Liver (tissue), 9 donors: Measurements from ENCODE around the gene SBK1. TPM values are rescaled to one million over a fixed set of nuclear protein-coding genes. Genes with fewer than 3 reads are reported as not detected.

ENCODE experiments used
- DNase-seq: peaks from one replicate; pipeline ENCODE4 v3.0.0-alpha.2; 2017; ENCODE audit warnings: low spot score
- H3K27ac ChIP-seq, 2 donors: one replicate each; pipeline ENCODE4 v1.7.0; 2013; ENCODE audit warnings: inconsistent platforms in 2 of 2, low read length in 2 of 2, control low read depth in 1 of 2, low read depth in 1 of 2, mild to moderate bottlenecking in 1 of 2
- H3K27me3 ChIP-seq, 4 donors: one replicate each; pipeline versions ENCODE4 v1.6.1 to v1.7.0; 2013; ENCODE audit warnings: low read length in 3 of 4, inconsistent platforms in 1 of 4, mild to moderate bottlenecking in 1 of 4, moderate library complexity in 1 of 4; ENCODE audit not compliant: control insufficient read depth in 4 of 4, insufficient read depth in 4 of 4
- H3K36me3 ChIP-seq, 4 donors: one replicate each; pipeline versions ENCODE4 v1.6.1 to v1.7.0; 2013; ENCODE audit warnings: low read length in 3 of 4, mild to moderate bottlenecking in 3 of 4, low read depth in 1 of 4, moderate library complexity in 1 of 4; ENCODE audit not compliant: control insufficient read depth in 4 of 4, insufficient read depth in 3 of 4
- H3K4me1 ChIP-seq, 4 donors: one replicate each; pipeline versions ENCODE4 v1.6.1 to v1.7.0; 2013; ENCODE audit warnings: low read length in 3 of 4, mild to moderate bottlenecking in 3 of 4, moderate library complexity in 1 of 4; ENCODE audit not compliant: control insufficient read depth in 4 of 4, insufficient read depth in 4 of 4
- H3K4me3 ChIP-seq, 3 donors: one replicate each; pipeline versions ENCODE4 v1.6.1 to v1.7.0; 2013; ENCODE audit warnings: low read length in 3 of 3, control low read depth in 1 of 3, low read depth in 1 of 3, mild to moderate bottlenecking in 1 of 3
- H3K9ac ChIP-seq, 2 donors: one replicate each; pipeline ENCODE4 v1.7.0; 2013; ENCODE audit warnings: low read length in 2 of 2, mild to moderate bottlenecking in 2 of 2, moderate library complexity in 2 of 2, control low read depth in 1 of 2, low read depth in 1 of 2
- H3K9me3 ChIP-seq, 4 donors: one replicate each; pipeline versions ENCODE4 v1.6.1 to v1.7.0; 2013; ENCODE audit warnings: low read length in 3 of 4; ENCODE audit not compliant: control insufficient read depth in 4 of 4
- FOXA2 ChIP-seq: IDR thresholded peaks from 2 replicates; pipeline ENCODE4 v1.6.1; 2016; ENCODE audit warnings: antibody characterized with exemption
- REST ChIP-seq: IDR thresholded peaks from 2 replicates; pipeline ENCODE4 v1.6.1; 2016; ENCODE audit warnings: antibody characterized with exemption, mild to moderate bottlenecking
- WGBS: extraction: QIAGEN DNeasy Blood & Tissue Kit; methylation state at CpG from one replicate; pipeline ENCODE4 v1.1.7; 2013; 5-methylcytosine and 5-hydroxymethylcytosine counted together
- polyA plus RNA-seq, 2 donors: library from polyadenylated mRNA; stranded (reverse) in 1 of 2; unstranded in 1 of 2; fragments of 200-250 nt in 1 of 2; fragments of >200 nt in 1 of 2; fragmentation: Nextera tagmentation in 1 of 2; extraction: Ambion mirVana in 1 of 2; gene quantifications; one replicate each; pipeline versions ENCODE4 v1.2.1 to v1.2.3, GENCODE V29; 2013 to 2015
- total RNA-seq, 2 donors: library from RNA; depleted of rRNA; stranded (reverse); fragments of >200 nt; gene quantifications; one replicate each; pipeline ENCODE4 v1.2.3, GENCODE V29; 2014
- TF ChIP-seq, protein P1 (sequence below): IDR thresholded peaks from 2 replicates; pipeline ENCODE4 v1.6.1; 2016; ENCODE audit warnings: antibody characterized with exemption
- TF ChIP-seq, protein P2 (sequence below): fragments of 150-350 bp; IDR thresholded peaks from 2 replicates; pipeline ENCODE4 v1.5.1; 2017; ENCODE audit warnings: improper control_type of control experiment, low read depth, low read length; ENCODE audit not compliant: missing input control
- donor health status: healthy.
- donor health status: healthy.
- donor health status: healthy.
- donor health status: healthy.
- donor health status: healthy.

The SBK1 gene
- total and polyA plus RNA-seq, 4 donors: 0.05 to 0.08 (median 0.07) TPM; not detected in 1

DNA sequence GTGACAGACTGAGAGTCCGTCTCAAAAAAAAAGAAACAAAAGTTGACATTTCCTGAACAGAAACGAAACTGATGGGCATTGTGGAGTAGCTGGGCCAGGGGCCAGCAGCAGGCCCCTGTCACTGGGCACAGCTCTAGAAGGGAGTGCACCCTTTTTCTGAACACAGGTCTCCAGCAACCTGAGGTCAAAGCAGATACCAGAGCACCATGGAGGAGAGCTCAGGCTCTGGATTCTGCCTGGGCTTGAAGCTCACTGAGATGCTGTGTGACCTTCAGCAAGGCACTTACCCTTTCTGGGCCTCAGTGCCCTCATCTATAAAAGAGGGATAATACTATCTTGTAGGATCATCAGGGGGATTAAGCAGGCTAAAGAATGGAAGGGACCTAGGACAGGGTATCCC, 5.0 kb downstream of the SBK1 start:
- WGBS: 56% methylated on average over 2 of the region's 2 CpGs
- H3K36me3 ChIP-seq: no peaks in the 10 kb centered on the region
- H3K4me1 ChIP-seq: peaks cover 7 to 9% (median 8%) of the 10 kb centered on the region in 4 donors
- no peak overlapping the region for H3K4me3 ChIP-seq
- no peak for DNase-seq
- TF ChIP-seq FOXA2: no peak
- TF ChIP-seq, protein P1, sequence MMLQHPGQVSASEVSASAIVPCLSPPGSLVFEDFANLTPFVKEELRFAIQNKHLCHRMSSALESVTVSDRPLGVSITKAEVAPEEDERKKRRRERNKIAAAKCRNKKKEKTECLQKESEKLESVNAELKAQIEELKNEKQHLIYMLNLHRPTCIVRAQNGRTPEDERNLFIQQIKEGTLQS: no peak
- TF ChIP-seq, protein P2, sequence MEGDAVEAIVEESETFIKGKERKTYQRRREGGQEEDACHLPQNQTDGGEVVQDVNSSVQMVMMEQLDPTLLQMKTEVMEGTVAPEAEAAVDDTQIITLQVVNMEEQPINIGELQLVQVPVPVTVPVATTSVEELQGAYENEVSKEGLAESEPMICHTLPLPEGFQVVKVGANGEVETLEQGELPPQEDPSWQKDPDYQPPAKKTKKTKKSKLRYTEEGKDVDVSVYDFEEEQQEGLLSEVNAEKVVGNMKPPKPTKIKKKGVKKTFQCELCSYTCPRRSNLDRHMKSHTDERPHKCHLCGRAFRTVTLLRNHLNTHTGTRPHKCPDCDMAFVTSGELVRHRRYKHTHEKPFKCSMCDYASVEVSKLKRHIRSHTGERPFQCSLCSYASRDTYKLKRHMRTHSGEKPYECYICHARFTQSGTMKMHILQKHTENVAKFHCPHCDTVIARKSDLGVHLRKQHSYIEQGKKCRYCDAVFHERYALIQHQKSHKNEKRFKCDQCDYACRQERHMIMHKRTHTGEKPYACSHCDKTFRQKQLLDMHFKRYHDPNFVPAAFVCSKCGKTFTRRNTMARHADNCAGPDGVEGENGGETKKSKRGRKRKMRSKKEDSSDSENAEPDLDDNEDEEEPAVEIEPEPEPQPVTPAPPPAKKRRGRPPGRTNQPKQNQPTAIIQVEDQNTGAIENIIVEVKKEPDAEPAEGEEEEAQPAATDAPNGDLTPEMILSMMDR: no peak
- H3K9me3 ChIP-seq: no peaks in the 10 kb centered on the region
- no peak overlapping the region for H3K27ac ChIP-seq
- H3K27me3 ChIP-seq: no peaks in the 10 kb centered on the region
- H3K9ac ChIP-seq: no peak overlapping the region

- H3K36me3 ChIP-seq: no peaks in the 10 kb centered on the region
- H3K9me3 ChIP-seq: no peaks in the 10 kb centered on the region
These were observed 5.6 kb downstream of the SBK1 start for GRCh38 chr16:28297784-28298510.

More at GRCh38 chr16:28297784-28298510, 5.6 kb downstream of the SBK1 start:
- H3K27ac ChIP-seq: no peak overlapping the region
- TF ChIP-seq REST: peak; percentile 15
- TF ChIP-seq, protein P2: no peak
- H3K4me1 ChIP-seq: peaks cover 2 to 3% (median 3%) of the 10 kb centered on the region in 4 donors
- 85% methylated on average over 11 of the region's 11 CpGs for WGBS
- H3K4me3 ChIP-seq: no peak overlapping the region
- DNase-seq: no peak
- H3K9ac ChIP-seq: no peak overlapping the region
- no peaks in the 10 kb centered on the region for H3K27me3 ChIP-seq
